Endodermal cell (in vitro differentiated cells): ENCODE data around the gene AGTRAP. TPM values are rescaled to one million over a fixed set of nuclear protein-coding genes. Genes with fewer than 3 reads are reported as not detected.
A peak's percentile ranks its signal among the peaks of the same experiment; 100 is the strongest.

ENCODE experiments used
- DNase-seq: peaks from one replicate; pipeline ENCODE4 v3.0.0-alpha.2; 2017
- H3K27ac ChIP-seq: 2 replicates; pipeline ENCODE4 v1.5.1; 2013; ENCODE audit warnings: mild to moderate bottlenecking, low read depth, low read length, moderate library complexity
- H3K27me3 ChIP-seq: 2 replicates; pipeline ENCODE4 v1.6.1; 2013; ENCODE audit warnings: mild to moderate bottlenecking, low read length, moderate library complexity; ENCODE audit not compliant: insufficient read depth, control insufficient read depth, poor library complexity, severe bottlenecking
- H3K36me3 ChIP-seq: 2 replicates; pipeline ENCODE4 v1.7.0; 2013; ENCODE audit warnings: mild to moderate bottlenecking, low read length, moderate library complexity; ENCODE audit not compliant: control insufficient read depth, insufficient read depth
- H3K4me1 ChIP-seq: one replicate; pipeline ENCODE4 v1.7.0; 2013; ENCODE audit warnings: low read length; ENCODE audit not compliant: control insufficient read depth, insufficient read depth
- H3K4me3 ChIP-seq: 2 replicates; pipeline ENCODE4 v1.5.1; 2013; ENCODE audit warnings: mild to moderate bottlenecking, low read length, moderate library complexity
- H3K9ac ChIP-seq: 2 replicates; pipeline ENCODE4 v1.6.1; 2013; ENCODE audit warnings: mild to moderate bottlenecking, low read length, moderate library complexity; ENCODE audit not compliant: poor library complexity, severe bottlenecking; ENCODE audit errors: extremely low read depth
- H3K9me3 ChIP-seq: 2 replicates; pipeline ENCODE4 v1.6.1; 2013; ENCODE audit warnings: mild to moderate bottlenecking, low read length, moderate library complexity; ENCODE audit not compliant: control insufficient read depth
- H3K27ac Mint-ChIP-seq: 2 replicates; pipeline ENCODE4 v1.8.0; 2020; ENCODE audit warnings: mixed read lengths
- H3K27me3 Mint-ChIP-seq: 2 replicates; pipeline ENCODE4 v1.8.0; 2021; ENCODE audit warnings: mild to moderate bottlenecking, mixed read lengths; ENCODE audit not compliant: insufficient read depth
- H3K36me3 Mint-ChIP-seq: 2 replicates; pipeline ENCODE4 v1.8.0; 2020; ENCODE audit warnings: low read depth, mixed read lengths
- H3K4me1 Mint-ChIP-seq: 2 replicates; pipeline ENCODE4 v1.8.0; 2020; ENCODE audit warnings: mixed read lengths
- H3K4me3 Mint-ChIP-seq: 2 replicates; pipeline ENCODE4 v1.8.0; 2020; ENCODE audit warnings: mild to moderate bottlenecking, moderate library complexity, mixed read lengths
- H3K9me3 Mint-ChIP-seq: 2 replicates; pipeline ENCODE4 v1.8.0; 2020; ENCODE audit warnings: mild to moderate bottlenecking, mixed read lengths
- CTCF ChIP-seq: fragments of 200-600 bp; sonication (generic); conservative IDR thresholded peaks from 2 replicates; pipeline ENCODE4 v1.5.0; 2021; ENCODE audit warnings: antibody characterized with exemption, mild to moderate bottlenecking
- WGBS, 2 experiments: methylation state at CpG; one replicate each; pipeline versions ENCODE4 v1.1.5 to v1.1.7; 2013; ENCODE audit warnings: missing lambda C conversion rate in 2 of 2, mixed read lengths in 1 of 2; ENCODE audit not compliant: insufficient coverage in 1 of 2, insufficient read length in 1 of 2; 5-methylcytosine and 5-hydroxymethylcytosine counted together
- total RNA-seq, 2 donors: library from RNA; stranded (reverse); fragmentation: NEBNext Ultra II Directional in 1 of 2; extraction: Animal tissue kit (Norgen Biotek cat#: 25700) in 1 of 2; gene quantifications; 2 replicates in 1 of 2; 3 replicates in 1 of 2; pipeline ENCODE4 v1.2.1, GENCODE V29; 2021

AGTRAP gene
- total RNA-seq, 2 donors from 2014 or later, result 71.3 to 81.2 TPM

GRCh38 chr1:11736746-11737639 is 1.1 kb downstream of the AGTRAP start:
- peak overlapping the region; percentile 91 for H3K4me3 ChIP-seq
- peak; percentile 87 for DNase-seq
- peaks cover 1% of the 10 kb centered on the region for H3K27me3 Mint-ChIP-seq
- H3K27me3 ChIP-seq, result no peaks in the 10 kb centered on the region
- H3K9ac ChIP-seq, result peak overlapping the region; percentile 77
- peak; percentile 0 for TF ChIP-seq CTCF
- peak overlapping the region; percentile 91 for H3K4me3 Mint-ChIP-seq
- peak overlapping the region; percentile 80 for H3K27ac Mint-ChIP-seq
- WGBS, 2 experiments, result 20 to 45% methylated on average over 7 to 15 of the region's 15 CpGs
- H3K27ac ChIP-seq, result peak overlapping the region; percentile 61
- H3K4me1 Mint-ChIP-seq, result peaks cover 15% of the 10 kb centered on the region
- H3K4me1 ChIP-seq, result no peaks in the 10 kb centered on the region
- H3K36me3 ChIP-seq, result no peaks in the 10 kb centered on the region
- no peaks in the 10 kb centered on the region for H3K36me3 Mint-ChIP-seq
- H3K9me3 ChIP-seq, result no peaks in the 10 kb centered on the region
- H3K9me3 Mint-ChIP-seq, result no peaks in the 10 kb centered on the region

GRCh38 chr1:11738096-11738495 is 2.2 kb downstream of the AGTRAP start:
- Histone ChIP-seq H3K27ac (no peak overlapping the region), H3K4me3 (no peak overlapping the region), H3K9me3 (no peaks in the 10 kb centered on the region), H3K9ac (no peak overlapping the region), H3K36me3 (no peaks in the 10 kb centered on the region), H3K4me1 (no peaks in the 10 kb centered on the region), H3K27me3 (no peaks in the 10 kb centered on the region)
- DNase-seq, result no peak
- Mint-ChIP-seq H3K4me3 (no peak overlapping the region), H3K27me3 (peaks cover 1% of the 10 kb centered on the region), H3K27ac (no peak overlapping the region), H3K36me3 (peaks cover 6% of the 10 kb centered on the region), H3K4me1 (peaks cover 14% of the 10 kb centered on the region), H3K9me3 (no peaks in the 10 kb centered on the region)
- TF ChIP-seq CTCF, result no peak
- 89 to 100% methylated on average over 1 to 2 of the region's 2 CpGs for WGBS, 2 experiments

GRCh38 chr1:11738783-11739182 is 2.8 kb downstream of the AGTRAP start:
- Mint-ChIP-seq H3K4me3 (no peak overlapping the region), H3K9me3 (no peaks in the 10 kb centered on the region), H3K4me1 (peaks cover 14% of the 10 kb centered on the region), H3K27me3 (peaks cover 1% of the 10 kb centered on the region), H3K27ac (no peak overlapping the region), H3K36me3 (peaks cover 6% of the 10 kb centered on the region)
- Histone ChIP-seq H3K4me3 (no peak overlapping the region), H3K4me1 (no peaks in the 10 kb centered on the region), H3K36me3 (no peaks in the 10 kb centered on the region), H3K27me3 (no peaks in the 10 kb centered on the region), H3K27ac (no peak overlapping the region), H3K9me3 (no peaks in the 10 kb centered on the region), H3K9ac (no peak overlapping the region)
- TF ChIP-seq CTCF, result no peak
- no peak for DNase-seq
- WGBS, 2 experiments, result 86 to 97% methylated on average over 4 to 6 of the region's 6 CpGs
